GM12873 (cell line): Measurements from ENCODE around the gene STAMBP.

ENCODE experiments used
- TF ChIP-seq, protein P1 (sequence below): IDR thresholded peaks from 2 replicates; pipeline ENCODE4 v1.5.1; 2012; ENCODE audit warnings: low read depth, mild to moderate bottlenecking, moderate library complexity, low read length, control low read depth; ENCODE audit not compliant: insufficient read depth; ENCODE audit errors: missing control alignments

STAMBP gene

DNA sequence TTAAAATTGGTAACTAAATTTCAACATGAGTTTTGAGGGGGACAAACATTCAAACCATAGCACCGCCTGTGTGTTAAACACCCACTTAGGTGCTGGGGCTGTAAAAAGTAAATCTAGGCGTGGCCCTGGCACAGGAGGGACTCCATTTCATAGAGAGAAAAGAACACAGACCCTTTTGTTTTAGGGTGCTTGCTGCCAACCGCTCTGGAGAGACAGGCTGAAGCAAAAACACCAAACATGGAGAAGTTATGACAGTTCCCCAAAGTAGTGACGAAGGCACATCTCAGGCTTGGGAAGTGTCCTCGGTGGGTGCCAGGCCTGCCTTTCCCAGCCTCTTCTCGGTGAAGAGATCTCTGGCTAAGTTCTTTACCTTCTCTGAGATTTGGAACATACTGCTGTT is 69.2 kb downstream of the STAMBP start:
- TF ChIP-seq, protein P1, sequence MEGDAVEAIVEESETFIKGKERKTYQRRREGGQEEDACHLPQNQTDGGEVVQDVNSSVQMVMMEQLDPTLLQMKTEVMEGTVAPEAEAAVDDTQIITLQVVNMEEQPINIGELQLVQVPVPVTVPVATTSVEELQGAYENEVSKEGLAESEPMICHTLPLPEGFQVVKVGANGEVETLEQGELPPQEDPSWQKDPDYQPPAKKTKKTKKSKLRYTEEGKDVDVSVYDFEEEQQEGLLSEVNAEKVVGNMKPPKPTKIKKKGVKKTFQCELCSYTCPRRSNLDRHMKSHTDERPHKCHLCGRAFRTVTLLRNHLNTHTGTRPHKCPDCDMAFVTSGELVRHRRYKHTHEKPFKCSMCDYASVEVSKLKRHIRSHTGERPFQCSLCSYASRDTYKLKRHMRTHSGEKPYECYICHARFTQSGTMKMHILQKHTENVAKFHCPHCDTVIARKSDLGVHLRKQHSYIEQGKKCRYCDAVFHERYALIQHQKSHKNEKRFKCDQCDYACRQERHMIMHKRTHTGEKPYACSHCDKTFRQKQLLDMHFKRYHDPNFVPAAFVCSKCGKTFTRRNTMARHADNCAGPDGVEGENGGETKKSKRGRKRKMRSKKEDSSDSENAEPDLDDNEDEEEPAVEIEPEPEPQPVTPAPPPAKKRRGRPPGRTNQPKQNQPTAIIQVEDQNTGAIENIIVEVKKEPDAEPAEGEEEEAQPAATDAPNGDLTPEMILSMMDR = no peak

- TF ChIP-seq, protein P1 = no peak
These were observed 71.1 kb downstream of the STAMBP start for GRCh38 chr2:73899801-73900336.

DNA sequence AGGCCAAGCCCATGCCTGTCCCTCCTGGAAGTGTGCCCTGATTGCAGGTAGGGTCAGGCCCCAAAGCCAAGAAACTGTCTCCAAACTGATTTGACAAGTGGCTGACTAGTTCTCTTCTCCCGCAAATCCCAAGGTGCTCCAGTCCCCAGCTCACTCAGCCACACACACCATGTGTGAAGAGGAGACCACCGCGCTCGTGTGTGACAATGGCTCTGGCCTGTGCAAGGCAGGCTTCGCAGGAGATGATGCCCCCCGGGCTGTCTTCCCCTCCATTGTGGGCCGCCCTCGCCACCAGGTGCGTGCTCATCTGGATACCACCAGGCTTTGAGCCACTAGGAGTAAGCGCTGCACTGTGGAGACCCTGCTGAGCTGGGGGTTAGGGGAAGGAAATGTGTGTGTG is 72.4 kb downstream of the STAMBP start:
- TF ChIP-seq, protein P1 = no peak

GRCh38 chr2:73902284-73902683 is 73.5 kb downstream of the STAMBP start:
- TF ChIP-seq, protein P1 = no peak

GRCh38 chr2:73903313-73903712 is 74.6 kb downstream of the STAMBP start:
- TF ChIP-seq, protein P1 = no peak

- TF ChIP-seq, protein P1 = no peak
These were observed 76.2 kb downstream of the STAMBP start for GRCh38 chr2:73904952-73905351.

GRCh38 chr2:73906847-73907505 is 78.2 kb downstream of the STAMBP start:
- TF ChIP-seq, protein P1 = no peak
